NCI-H526 treated with DMSO at 0.1 percent for 48 hours (cell line): ENCODE measurements around the gene SERPINC1.
"Not testable (repeated sequence)": the region's sequence is repeated elsewhere in the genome, so short reads cannot be mapped to it uniquely, and the experiment has no call there.

Experiments
- DNase-seq: peaks from one replicate; lab custom pipeline; 2025; lab: John Stamatoyannopoulos, UW

Gene SERPINC1

GRCh38 chr1:173917149-173917548 is at the start of gene SERPINC1:
Gene SERPINC1 (minus strand): TSS chr1:173917327. CDS start chr1:173917259, 68 bp downstream.
- no peak for DNase-seq

GRCh38 chr1:173965896-173966295 is 48.8 kb upstream of the SERPINC1 start:
- not testable (repeated sequence) for DNase-seq

- no peak for DNase-seq
Observed at GRCh38 chr1:173963477-173963876, 46.4 kb upstream of the SERPINC1 start.

GRCh38 chr1:173960625-173961024 is 43.5 kb upstream of the SERPINC1 start:
- DNase-seq = no peak

- no peak for DNase-seq
Observed at GRCh38 chr1:173954179-173954578, 37.1 kb upstream of the SERPINC1 start.

GRCh38 chr1:173948594-173948993 is 31.5 kb upstream of the SERPINC1 start:
- DNase-seq = no peak

- DNase-seq = no peak
Observed at GRCh38 chr1:173946380-173946921, 29.3 kb upstream of the SERPINC1 start.

GRCh38 chr1:173937062-173937461 is 19.9 kb upstream of the SERPINC1 start:
- no peak for DNase-seq

GRCh38 chr1:173934440-173934839 is 17.3 kb upstream of the SERPINC1 start:
- DNase-seq = no peak

- DNase-seq = not testable (repeated sequence)
Observed at GRCh38 chr1:173930541-173930940, 13.4 kb upstream of the SERPINC1 start.

- DNase-seq = no peak
Observed at GRCh38 chr1:173925306-173926242, 8.4 kb upstream of the SERPINC1 start.

- DNase-seq = no peak
Observed at GRCh38 chr1:173920861-173921260, 3.7 kb upstream of the SERPINC1 start.

GRCh38 chr1:173917635-173918493 is 737 bp upstream of the SERPINC1 start:
- no peak for DNase-seq

GRCh38 chr1:173916667-173917066 is 460 bp downstream of the SERPINC1 start:
- DNase-seq = no peak

- no peak for DNase-seq
Observed at GRCh38 chr1:173915596-173915995, 1.5 kb downstream of the SERPINC1 start.

- DNase-seq = peak; percentile 48
Observed at GRCh38 chr1:173914366-173914871, 2.7 kb downstream of the SERPINC1 start.

- no peak for DNase-seq
Observed at GRCh38 chr1:173913111-173913510, 4.0 kb downstream of the SERPINC1 start.

- no peak for DNase-seq
Observed at GRCh38 chr1:173903827-173904531, 13.1 kb downstream of the SERPINC1 start.

- DNase-seq = no peak
Observed at GRCh38 chr1:173900992-173901391, 16.1 kb downstream of the SERPINC1 start.

GRCh38 chr1:173900427-173900826 is 16.7 kb downstream of the SERPINC1 start:
- no peak for DNase-seq

- DNase-seq = no peak
Observed at GRCh38 chr1:173894189-173894588, 22.9 kb downstream of the SERPINC1 start.

- no peak for DNase-seq
Observed at GRCh38 chr1:173893611-173894010, 23.5 kb downstream of the SERPINC1 start.
